NCI-H2196 treated with DMSO at 0.1 percent for 48 hours (cell line): ENCODE measurements around the gene RNF44.
"Not testable (repeated sequence)": the region's sequence is repeated elsewhere in the genome, so short reads cannot be mapped to it uniquely, and the experiment has no call there.

Experiments
- DNase-seq: peaks from one replicate; lab custom pipeline; 2025; ENCODE audit not compliant: unreplicated experiment; lab: John Stamatoyannopoulos, UW

RNF44 gene

DNA sequence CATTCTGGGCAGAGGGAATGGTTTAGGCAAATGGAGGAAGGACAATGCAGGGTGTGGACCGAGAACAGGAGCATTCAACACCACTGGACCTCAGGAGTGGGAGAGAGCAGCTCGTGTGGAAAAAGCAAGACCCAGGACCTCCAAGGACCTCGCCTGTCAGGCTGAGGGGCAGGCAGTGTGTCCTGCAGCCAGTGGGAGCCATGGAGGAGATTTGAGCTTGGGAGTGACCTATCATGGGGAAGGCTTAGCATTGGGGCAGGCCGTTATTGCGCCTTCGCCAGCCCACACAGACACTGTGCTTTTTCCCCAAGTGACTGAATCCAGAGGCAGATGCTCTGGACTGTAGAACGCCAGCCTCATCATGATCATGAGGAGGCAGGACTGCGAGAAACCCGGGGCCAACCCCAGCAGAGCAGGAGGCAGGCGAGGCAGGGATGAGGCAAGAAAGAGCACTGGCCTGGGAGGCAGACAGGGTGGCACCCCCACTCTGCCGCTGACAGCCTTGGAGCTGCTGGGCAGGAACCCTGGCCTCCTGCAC is 15.2 kb upstream of the RNF44 start:
- DNase-seq, result no peak

DNA sequence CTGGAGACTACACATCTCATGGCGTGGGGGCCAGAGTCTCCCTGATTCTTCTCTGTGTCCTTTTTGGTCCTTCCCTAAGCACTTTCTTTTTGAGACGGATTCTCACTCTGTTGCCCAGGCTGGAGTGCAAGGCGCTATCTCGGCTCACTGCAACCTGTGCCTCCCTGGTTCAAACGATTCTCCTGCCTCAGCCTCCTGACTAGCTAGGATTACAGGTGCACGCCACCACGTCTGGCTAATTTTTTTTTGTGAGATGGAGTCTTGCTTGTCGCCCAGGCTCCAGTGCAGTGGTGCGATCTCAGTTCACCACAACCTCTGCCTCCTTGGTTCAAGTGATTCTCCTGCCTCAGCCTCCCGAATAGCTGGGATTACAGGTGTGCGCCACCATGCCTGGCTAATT is 13.7 kb upstream of the RNF44 start:
- DNase-seq, result not testable (repeated sequence)

DNA sequence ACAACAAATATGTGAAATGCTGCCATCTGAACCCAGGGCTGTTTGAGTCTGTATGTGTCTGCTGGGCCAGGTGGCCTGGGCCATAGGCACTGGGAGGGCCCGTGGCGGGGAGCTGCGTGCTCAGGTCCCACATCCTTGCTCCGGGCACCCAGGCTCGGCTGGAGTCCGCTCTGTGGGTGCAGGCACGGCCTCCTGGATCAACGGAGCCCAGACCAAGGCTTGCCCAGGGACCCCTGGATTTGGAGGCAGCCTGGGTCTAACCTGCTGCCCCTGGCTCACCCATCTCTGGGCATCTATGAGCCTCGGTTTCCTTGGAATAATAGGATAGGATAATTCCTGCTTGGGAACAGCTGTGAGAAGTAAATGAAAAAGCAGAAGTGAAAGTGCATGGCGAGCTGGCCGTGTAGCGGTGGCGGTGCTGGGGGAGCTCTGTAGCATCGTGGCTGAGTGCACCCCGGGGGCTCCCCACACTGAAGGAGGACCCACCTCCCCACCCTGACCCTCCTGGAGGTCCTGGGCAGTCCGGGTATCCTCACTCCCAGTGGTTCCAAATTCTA is 13.2 kb upstream of the RNF44 start:
- no peak for DNase-seq

DNA sequence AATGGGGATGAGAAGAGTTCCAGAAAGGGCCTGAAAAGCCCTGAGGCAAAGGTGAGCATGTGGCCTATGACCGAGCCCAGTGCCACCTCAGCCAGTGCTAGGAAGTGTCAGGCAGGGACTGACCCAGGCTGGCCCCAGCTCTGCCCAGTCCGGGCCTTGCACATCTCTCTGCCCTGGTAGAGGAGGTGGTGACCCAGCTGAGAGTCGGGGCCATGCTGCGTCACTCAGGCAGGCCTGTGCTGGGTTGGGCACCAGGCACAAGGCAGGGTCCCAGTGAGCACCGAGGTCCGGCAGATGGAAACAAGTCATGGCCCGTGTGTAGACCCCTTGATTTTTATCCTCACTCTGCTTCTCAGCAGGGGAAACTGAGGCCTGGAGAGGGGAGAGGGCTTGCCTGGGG is 12.7 kb upstream of the RNF44 start:
- no peak for DNase-seq

DNA sequence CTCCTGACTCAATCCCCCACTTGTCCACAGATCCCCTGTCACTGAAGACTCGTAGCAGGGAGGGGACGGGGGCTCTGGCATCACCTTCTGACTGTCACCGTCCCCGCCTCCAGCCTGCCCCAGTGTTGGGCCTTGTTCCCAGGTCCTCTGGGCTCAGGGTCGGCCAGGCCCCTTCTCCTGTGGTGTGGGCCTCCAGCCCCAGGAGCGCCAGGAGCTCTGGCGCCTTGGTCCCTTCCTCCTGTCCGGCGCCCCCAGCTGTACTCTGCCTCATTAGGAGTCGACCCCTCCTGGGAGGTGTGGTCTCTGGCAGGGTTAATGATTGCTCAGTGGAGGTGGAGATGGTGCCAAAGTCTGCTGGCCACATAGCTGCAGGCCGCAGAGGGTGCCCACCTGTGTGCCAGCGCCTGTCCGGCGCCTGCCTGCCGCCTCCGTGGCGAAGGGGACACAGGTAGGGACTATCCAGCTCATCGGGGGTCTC is 11.8 kb upstream of the RNF44 start, which contains the start of gene CDHR2:
Gene CDHR2 (plus strand): TSS at position 376 of the 478 bp plus-strand sequence. CDS start 16,011 bp downstream, outside the sequence.
- no peak for DNase-seq

DNA sequence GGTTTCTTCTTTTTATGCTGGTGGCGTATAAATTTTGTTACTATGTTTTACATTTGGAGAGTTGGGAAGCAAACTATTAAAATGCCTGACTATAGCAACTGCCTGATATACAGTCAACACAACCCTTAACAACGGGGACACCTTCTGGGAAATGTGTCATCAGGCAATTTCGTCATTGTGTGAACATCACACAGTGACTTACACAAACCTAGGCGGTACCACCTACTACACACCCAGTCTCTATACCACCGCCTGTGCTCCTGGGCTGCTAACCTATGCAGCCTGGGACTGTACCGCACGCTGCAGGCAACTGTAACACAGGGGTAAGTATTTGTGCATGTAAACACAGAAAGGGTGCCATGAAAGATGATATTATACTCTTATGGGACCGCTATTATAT is 10.6 kb upstream of the RNF44 start:
- no peak for DNase-seq

DNA sequence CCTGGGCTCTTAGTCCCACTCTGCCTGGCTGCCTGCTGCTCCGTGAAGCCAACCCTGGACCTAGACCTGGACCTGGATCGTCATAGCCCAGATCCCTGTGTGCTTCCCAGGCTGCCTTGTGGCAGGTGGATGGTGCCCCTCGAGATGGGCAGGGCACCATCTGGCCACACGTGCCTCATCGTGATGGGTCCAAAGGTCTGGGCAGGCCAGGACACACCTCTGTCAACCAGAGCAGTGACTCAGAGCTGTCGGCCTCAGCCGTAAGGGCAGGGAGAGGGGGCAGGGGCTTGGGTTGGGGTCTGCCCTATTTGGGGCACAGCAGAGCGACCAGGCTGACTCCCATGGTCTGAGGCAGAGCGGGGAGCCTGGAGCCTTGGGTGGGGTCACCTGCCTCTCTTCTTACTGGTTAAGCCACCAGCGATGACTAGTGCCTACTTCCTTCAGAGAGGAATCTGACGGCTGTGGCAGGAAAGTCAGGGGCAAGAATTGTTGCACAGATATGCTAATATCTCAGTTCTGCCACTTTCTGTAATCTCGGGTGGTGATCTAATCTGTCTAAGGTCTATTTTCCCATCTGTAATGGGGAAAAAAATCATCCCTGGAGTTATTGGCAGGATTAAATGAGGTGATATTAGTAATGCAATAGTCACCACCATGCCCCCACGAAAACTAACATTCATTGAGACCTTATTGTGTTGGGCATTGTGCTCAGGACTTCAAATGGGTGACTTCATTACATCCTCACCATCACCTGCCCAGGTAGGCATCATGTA is 8.7 kb upstream of the RNF44 start:
- DNase-seq, result no peak

DNA sequence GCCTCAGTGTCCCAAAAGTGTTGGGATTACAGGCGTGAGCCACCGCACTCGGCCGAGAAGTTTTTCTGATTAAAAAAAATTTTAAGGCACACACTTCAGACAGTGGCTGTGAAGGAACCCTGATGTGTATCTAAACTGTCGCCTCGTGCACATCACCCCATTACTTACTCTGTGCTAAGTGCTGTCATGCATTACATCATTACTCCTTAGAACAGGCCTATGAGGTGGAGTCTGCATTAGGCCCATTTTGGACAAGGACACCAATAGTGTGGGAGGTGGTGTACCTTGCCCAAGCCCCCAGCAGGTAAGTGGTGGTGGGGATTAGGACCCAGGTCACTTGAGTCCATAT is 8.2 kb upstream of the RNF44 start:
- no peak for DNase-seq

DNA sequence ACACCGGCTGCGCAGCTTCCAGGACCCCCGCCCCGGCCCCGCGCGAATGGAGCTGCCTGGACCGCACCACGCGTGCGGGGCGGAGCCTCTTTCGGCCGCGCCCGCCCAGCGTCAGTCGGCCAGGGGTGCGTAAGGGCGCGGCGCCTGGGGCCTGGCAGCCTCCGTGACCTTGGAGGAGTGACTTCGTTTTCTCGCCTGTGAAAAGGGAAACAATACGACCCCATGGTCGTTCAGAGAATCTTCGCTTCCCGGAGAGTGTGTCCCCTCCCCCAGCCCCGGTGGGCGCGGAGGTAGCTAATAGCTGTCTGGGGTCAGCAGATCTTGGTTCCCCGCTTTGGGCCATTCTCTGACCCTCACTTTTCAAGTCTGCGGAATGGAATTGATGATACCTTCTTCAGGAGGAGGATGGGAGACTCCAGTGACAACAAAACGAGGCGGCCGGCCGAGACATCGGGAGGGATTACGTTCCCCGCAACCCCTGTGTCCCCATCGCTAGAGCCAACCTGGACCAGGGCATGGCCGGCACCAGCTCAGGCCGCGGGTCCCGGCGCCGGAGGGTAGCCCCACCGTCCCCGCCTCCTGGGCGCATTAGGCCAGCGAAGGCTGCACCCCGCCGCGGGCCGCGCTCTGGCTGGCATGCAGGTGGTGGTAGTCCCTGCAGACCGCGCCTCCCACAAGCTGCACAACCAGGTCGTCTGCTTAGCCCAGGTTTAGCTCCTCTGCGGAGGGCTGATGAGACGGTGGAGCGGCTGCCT is 6.4 kb upstream of the RNF44 start:
- DNase-seq, result peak; percentile 57

DNA sequence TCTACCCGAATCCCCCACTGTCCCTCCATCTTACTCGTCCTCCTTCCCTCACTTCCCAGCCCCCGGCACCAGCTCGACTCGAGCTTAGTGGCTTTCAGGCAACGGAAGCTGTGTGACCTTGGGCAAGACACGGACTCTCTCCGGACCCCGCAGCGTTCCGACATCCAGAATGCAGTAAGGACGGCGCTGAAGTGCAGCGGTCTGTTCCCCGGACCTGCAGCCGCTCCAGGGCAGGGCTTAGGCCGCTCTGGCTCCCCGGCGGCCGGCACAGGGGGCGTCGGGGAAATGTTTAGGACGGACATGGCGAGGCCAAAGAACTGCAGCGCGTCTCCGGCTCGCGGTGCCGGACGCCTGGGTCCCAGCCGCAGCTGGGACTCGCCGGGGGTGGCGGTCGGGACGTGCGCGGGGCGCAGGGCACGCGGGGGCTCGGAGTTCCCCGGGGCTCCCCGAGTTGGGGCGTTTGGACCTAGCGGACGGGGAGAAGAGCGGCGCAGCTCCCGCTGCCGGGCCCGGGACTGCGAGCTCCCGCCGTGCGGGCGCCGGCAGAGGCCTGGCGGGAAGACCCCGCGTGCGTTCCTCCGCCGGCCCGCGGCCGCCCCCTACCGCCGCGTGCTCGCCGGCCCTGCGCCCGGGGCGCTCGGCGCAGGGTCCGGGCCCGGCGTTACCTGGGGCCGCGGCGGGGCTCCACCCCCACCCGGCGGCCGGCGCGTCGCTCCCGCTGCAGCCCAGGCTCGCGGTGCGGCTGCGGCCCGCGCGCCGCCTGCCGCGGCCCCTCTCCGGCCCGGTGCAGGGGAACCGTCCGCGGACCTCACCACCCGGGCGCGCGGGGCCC is 5.6 kb upstream of the RNF44 start:
- DNase-seq, result peak; percentile 7

DNA sequence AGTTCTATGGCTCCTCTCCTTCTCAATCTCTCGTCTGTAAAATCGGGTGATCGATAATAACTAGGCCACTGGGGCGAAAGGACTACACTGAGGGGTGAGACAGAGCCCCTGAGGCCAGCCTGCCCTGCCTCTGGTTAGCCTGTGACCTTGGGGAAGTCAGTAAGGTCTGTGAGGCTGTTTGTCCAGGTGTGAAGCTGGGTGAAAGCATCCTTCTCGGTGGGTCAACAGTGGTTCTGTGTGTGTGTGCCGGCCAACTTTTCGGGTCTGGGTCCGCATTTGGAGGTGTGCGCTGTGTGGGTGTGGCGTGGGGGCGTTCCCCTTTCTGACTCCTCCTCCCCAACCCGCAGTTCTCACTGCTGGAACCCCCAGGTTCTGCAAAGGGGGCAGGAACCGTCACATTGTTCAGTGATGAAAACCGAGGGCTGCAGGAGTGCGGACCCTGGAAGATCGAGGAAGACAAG is 5.0 kb upstream of the RNF44 start:
- no peak for DNase-seq

DNA sequence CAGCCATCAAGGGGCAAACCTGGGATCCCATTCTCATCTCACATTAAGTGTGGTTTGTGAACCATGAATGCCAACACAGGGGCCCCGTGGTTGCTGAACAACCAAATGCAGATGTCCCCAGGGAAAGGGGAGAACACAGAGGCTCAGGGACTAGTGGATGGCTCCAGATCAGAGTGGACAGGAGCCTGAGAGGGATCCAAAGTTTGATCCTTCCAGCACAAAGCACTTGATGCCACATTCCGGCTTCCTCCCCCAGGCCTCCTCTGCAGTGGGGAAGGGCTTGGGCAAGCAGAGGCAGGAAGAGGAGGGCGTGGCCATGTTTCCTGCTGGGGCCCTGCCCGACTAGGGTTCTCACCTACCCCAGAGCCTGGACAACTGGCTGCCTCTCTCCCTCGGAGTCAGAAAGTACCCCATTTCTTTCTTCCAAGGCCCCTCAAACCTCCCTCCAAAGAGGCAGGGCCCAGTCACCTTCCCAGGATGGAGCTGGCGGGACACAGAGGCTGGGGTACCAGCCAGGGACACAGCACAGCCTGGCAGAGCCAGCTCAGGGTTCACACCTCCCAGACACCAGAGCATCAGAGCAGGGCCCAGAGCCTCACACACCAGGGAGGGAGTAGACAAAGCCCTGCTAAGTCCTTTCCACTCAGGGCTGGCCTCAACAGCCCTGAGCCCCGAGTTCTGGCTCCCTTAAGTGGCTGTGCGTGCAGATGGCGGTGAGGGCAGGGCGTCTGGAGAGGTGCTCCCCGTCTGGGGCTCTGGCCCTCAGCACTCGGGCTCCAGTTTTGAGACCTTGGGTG is 4.3 kb upstream of the RNF44 start:
- DNase-seq, result no peak

DNA sequence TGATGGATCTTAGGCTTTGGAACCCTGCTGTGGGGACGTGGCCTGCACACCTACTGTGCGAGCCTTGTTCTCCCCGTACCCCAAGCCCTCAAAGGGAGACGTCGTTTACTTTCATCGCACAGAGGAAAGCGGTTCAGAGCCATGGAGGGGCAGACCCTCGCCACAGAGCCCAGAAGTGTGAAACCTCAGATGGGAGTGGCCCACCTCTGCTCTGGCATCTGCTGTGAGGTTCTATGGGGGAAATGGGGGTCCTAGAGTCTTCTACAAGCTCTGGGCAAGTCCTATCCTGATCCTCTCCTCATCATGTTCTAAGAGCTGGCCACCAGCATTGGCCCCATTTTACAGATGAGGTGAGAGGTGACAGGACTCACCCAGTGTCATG is 3.7 kb upstream of the RNF44 start:
- no peak for DNase-seq

DNA sequence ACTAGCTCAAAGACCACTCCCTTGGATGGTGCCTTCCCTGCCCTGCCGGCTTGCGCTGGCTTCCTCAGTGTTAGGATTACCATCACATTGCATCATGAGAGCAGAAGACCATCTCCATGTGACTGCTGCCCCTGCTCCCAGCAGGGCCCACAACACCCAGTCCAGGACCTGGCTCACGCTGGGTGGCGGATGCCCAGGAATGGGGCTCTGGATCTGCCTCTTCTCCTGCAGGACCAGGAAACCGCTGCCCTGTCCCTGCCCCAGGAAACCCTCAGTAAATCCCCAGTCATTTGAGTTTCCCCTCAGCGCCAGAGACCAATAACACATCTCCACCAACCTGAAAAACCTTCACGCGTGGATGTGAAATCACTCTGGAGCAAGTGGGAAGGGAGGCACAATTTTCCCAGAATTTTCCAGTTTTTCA is 3.3 kb upstream of the RNF44 start:
- DNase-seq, result no peak

DNA sequence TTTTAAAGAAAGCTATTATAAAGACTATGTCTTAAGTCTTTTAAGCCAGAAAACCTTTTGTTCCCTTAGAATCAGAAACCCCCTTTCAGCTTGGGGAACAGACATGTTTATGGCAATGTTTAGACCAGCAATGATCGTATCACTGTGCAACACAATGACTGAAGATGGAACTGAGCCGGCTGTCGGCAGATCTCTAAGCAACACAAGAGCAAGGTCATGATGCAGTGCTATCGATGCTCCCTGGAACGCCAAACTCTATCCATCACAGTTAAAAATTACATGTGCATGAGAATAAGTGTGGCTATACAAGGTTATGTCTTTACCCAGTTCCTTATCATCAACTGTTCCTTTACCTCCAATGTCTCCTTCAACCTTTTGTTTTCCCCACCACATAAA is 1.8 kb upstream of the RNF44 start:
- DNase-seq, result no peak

DNA sequence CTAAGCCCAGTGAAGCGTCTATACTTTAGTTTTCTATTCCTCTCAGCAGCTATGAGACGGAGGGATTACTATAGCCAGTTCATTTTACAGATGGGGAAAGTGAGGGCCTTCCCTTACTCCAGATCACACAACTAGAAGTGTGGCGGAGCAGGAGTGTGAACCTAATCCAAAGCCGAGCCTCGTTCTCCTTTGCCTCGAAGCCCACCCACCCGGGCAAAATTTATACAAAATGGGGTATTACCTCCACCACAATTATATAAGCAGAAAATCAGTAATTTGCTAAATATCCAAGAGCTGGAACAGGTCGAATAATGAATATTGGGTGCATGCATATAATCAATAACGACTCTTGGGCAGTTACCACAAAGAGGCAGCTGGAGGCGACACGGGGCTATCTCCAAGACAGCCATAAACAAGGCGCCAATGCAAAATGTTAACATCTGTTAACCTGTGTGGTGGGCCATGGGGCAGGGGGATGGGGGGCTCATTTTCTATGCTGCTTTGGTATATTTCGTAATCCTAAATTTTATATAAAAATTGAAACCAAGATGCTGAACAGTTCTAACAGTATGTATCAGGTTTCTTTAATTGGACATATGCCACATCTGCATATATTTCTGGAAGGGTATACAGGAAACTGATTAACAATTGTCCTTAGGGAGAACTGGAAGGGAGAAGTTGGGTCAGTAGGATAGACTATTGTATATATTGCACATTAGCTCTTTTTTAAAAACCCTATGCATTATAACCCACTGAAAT is 1.2 kb upstream of the RNF44 start:
- DNase-seq, result no peak

DNA sequence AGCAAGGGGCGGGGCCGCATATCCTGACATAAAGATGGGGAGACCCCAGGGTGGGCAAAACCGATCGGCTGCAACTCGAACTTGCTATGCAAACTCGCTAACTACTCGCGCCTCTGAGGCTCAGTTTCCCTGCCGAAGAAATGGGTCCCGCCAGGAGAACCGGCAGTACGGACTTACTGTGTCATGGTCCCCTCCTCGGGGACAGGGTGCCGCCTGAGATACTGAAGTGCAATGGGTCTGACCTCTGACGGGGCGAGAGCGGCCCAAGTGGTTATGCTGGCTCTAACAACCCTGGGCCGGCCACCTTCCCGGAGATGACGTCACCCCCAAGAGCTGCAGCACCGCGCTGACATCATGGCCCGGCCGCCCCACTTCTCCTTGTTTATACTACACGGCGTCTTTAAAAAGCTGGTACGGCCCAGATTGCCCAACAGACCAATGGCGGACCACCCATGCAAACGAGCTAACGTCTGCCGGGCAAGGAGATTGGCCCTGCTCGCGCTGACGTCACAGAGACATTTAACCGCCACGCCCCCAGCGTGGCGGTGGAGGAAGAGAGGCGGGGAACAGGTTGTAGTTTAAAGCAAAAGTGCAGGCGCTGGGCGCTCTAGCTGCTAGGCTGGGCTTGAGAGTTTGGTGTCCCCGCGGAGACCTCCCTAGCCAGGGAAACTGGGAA is 490 bp upstream of the RNF44 start:
- DNase-seq, result peak; percentile 99

DNA sequence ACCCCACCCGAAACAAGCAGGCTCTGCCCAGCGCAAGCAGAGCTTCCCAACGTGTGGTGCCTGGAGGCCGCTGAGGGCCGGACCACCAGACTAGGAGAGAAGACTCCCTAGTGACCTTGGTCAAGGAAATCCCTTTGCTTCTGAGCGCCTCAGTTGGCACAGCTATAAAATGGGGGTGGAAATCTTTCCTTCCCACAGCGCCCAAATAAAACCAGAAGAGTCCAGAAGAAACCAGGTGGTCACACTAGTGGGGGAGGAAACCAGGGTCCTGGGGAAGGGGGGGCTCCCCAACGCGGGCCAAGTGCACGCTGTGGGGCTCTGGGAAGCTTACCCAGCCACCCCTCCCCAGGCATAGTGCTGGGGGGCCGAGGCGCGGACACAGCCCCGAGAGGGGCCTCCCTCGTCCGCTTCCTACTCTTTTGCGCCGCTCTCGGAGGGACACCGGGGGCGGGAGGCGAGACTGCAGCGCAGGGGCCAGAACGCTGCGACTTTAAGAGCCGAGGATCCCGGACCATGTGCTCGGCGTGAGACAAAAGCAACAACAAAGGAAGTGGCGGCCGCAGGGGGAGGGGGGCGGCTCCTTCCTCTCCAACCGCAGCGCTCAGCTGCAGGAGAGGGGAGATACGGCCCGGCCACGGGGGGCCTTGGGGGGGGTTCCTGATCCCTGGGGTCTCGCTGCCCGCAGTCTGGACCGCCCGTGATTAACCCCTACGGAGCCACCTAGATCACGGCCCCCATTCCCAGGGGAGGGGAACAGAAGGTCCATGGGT is 885 bp downstream of the RNF44 start:
- peak; percentile 8 for DNase-seq
